WERI-Rb-1 (cell line): Measurements from ENCODE around the gene SNX14.

Experiments used
- DNase-seq: peaks from one replicate; pipeline ENCODE4 v3.0.0-alpha.2; 2020
- H3K27ac ChIP-seq: fragments of 250-450 bp; sonication (Bioruptor Pico); 2 replicates; pipeline ENCODE4 v1.5.1; 2020; ENCODE audit warnings: mild to moderate bottlenecking, moderate library complexity
- H3K27me3 ChIP-seq: fragments of 250-450 bp; sonication (Bioruptor Pico); 2 replicates; pipeline ENCODE4 v1.5.1; 2021; ENCODE audit warnings: mild to moderate bottlenecking, low read depth, moderate library complexity; ENCODE audit not compliant: insufficient read depth, severe bottlenecking
- H3K36me3 ChIP-seq: fragments of 250-450 bp; sonication (Bioruptor Pico); 2 replicates; pipeline ENCODE4 v1.5.1; 2020; ENCODE audit warnings: mild to moderate bottlenecking, moderate library complexity
- H3K4me3 ChIP-seq: 2 replicates; pipeline ENCODE4 v1.5.1; 2011; ENCODE audit warnings: low read depth, mild to moderate bottlenecking, control low read depth, low read length
- H3K9me3 ChIP-seq: fragments of 250-450 bp; sonication (Bioruptor Pico); 2 replicates; pipeline ENCODE4 v1.5.1; 2021; ENCODE audit warnings: mild to moderate bottlenecking, moderate library complexity; ENCODE audit not compliant: severe bottlenecking
- CTCF ChIP-seq: IDR thresholded peaks from 2 replicates; pipeline ENCODE4 v1.5.1; 2011; ENCODE audit warnings: low read depth, mild to moderate bottlenecking, control low read depth, inconsistent platforms, low read length

Gene SNX14

DNA sequence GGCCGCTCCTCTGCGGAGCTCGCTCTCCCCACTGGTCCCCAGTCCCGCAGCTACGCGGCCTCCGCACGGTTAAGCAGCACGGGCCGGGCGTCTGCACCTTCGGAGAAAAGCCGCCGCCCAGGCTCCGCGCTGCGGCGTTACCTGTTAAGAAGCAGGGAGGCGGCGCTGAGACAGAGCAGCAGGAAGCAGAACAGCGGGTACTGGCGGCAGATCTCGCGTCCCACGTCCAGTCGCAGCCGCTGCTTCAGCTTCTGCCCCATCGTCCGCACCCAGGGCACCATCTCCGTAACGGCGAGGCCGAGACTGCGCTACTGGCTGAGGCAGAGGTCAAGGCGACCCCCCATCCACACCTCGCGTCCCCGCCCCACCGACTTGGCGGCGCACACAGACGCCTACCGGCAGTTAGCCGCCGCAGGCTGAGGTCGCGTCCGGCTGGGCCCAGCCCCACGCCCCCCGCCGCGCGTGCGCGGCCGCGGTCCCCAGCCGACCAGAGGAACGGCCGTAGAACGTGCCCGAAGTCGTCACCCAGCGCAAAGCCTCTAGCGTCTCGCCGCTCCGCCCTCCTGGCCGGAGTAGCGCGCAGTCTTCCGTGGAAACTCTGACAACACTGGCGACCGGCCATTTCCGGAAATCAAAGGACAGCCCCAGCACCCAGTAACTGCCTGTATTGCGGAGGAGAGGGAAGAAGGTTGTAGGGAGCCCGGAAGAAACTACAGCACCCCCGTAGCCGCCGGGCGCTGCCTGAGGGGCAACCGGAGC lies at the start of gene SNX14:
Gene SNX14, minus strand, starts transcription at position 421 of the 759 bp plus-strand sequence. Its CDS starts 140 bp downstream, at position 281.
- Histone ChIP-seq H3K27me3 (no peaks in the 10 kb centered on the region), H3K27ac (peak within 1 kb of the TSS; percentile 90), H3K4me3 (peak within 1 kb of the TSS; percentile 67), H3K36me3 (peaks cover 6% of the 10 kb centered on the region), H3K9me3 (no peaks in the 10 kb centered on the region)
- peak; percentile 94 for DNase-seq
- TF ChIP-seq CTCF, result 0 out of 2 replicates have a peak, but pooled peaks have one; percentile 8

DNA sequence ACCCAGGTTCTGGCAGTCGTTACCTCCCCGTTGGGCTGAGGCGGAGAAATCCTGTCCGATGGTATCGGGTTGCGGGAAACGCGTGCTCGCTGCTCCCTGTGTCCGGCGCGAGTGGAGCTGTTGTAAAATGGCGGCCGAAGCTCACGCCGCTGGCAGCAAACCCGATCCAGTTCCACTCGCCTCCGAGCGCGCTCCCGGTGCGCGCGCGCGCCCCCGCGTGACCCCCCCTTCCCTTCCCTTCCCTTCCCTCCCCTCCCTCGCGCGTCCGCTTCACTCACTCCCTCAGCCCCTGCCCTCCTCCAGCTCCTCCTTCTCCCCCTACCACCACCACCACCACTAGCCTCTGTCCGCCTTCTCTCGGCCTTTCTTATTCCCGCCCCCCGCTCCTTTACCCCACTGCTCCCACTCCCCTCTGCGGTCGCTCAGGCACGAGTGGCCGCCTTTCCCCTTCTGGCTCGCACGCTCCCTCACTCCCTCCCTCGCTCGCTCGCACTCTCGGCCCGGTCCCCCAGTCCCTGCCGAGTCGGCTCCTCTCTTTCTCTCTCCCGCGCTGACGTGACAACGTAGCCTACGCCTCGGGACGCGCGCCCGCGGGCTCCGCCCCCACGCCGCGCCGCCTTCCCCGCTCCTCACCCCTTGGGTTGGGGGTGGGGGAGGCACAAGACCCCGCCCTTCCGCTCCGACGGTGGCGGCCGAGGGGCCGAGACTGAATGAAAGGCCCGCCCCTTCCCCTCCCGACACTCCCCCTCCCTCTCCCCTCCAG lies 49.3 kb upstream of the SNX14 start, which contains the start of gene SYNCRIP:
Gene SYNCRIP, minus strand, starts transcription at position 113 of the 763 bp plus-strand sequence. CDS start 1,447 bp downstream, outside the sequence.
- peak; percentile 98 for DNase-seq
- Histone ChIP-seq H3K27ac (peak within 1 kb of the TSS; percentile 99), H3K36me3 (peaks cover 45% of the 10 kb centered on the region), H3K9me3 (no peaks in the 10 kb centered on the region), H3K27me3 (no peaks in the 10 kb centered on the region), H3K4me3 (peak within 1 kb of the TSS; percentile 100)
- TF ChIP-seq CTCF, result no peak

- no peak for TF ChIP-seq CTCF
- DNase-seq, result peak; percentile 39
Measured at GRCh38 chr6:85641897-85642773, 48.5 kb upstream of the SNX14 start.

GRCh38 chr6:85641522-85641896 lies 47.9 kb upstream of the SNX14 start:
- Histone ChIP-seq H3K4me3 (peak overlapping the region; percentile 100), H3K36me3 (peaks cover 60% of the 10 kb centered on the region), H3K27ac (peak overlapping the region; percentile 99), H3K27me3 (no peaks in the 10 kb centered on the region), H3K9me3 (no peaks in the 10 kb centered on the region)
- no peak for DNase-seq
- no peak for TF ChIP-seq CTCF

More at GRCh38 chr6:85641897-85642773, 48.5 kb upstream of the SNX14 start:
- H3K36me3 ChIP-seq, result peaks cover 54% of the 10 kb centered on the region
- no peaks in the 10 kb centered on the region for H3K27me3 ChIP-seq
- no peaks in the 10 kb centered on the region for H3K9me3 ChIP-seq
- H3K27ac ChIP-seq, result peak overlapping the region; percentile 99
- peak overlapping the region; percentile 100 for H3K4me3 ChIP-seq

- H3K27ac ChIP-seq, result no peak overlapping the region; the same call in 1 of the 2 replicates
- H3K36me3 ChIP-seq, result peaks cover 67% of the 10 kb centered on the region
Measured at GRCh38 chr6:85640821-85641220, 47.2 kb upstream of the SNX14 start.

More at GRCh38 chr6:85640821-85641220, 47.2 kb upstream of the SNX14 start:
- peak overlapping the region; percentile 100 for H3K4me3 ChIP-seq
- no peaks in the 10 kb centered on the region for H3K27me3 ChIP-seq
- TF ChIP-seq CTCF, result no peak
- DNase-seq, result no peak
- H3K9me3 ChIP-seq, result no peaks in the 10 kb centered on the region
